Right atrium auricular region (tissue), 2 donors: ENCODE data around the gene MAD1L1. TPM values are rescaled to one million over a fixed set of nuclear protein-coding genes. Genes with fewer than 3 reads are reported as not detected.

Experiments used
- DNase-seq: peaks from one replicate; pipeline ENCODE4 v3.0.0-alpha.2; 2019; ENCODE audit warnings: low spot score
- H3K27ac ChIP-seq, 2 donors: fragments of 200-600 bp; sonication (generic); 1 replicate in 1 of 2; 2 replicates in 1 of 2; pipeline ENCODE4 v1.5.1; 2016 to 2019
- H3K27me3 ChIP-seq, 2 donors: fragments of 200-600 bp; sonication (generic); one replicate each; pipeline versions ENCODE4 v1.5.1 to v1.6.0; 2017 to 2019
- H3K36me3 ChIP-seq: fragments of 200-600 bp; sonication (generic); one replicate; pipeline ENCODE4 v1.5.1; 2016
- H3K4me1 ChIP-seq, 2 donors: fragments of 200-600 bp; sonication (generic); one replicate each; pipeline versions ENCODE4 v1.5.1 to v1.6.0; 2017 to 2019
- H3K4me3 ChIP-seq, 2 donors: fragments of 200-600 bp; sonication (generic); 1 replicate in 1 of 2; 2 replicates in 1 of 2; pipeline ENCODE4 v1.5.1; 2017 to 2019; ENCODE audit warnings: mild to moderate bottlenecking in 1 of 2, moderate library complexity in 1 of 2
- H3K9me3 ChIP-seq, 2 donors: fragments of 200-600 bp; sonication (generic); one replicate each; pipeline ENCODE4 v1.5.1; 2019
- total RNA-seq, 2 donors: library from RNA; depleted of rRNA; stranded (reverse); fragments of >200 nt; gene quantifications; one replicate each; pipeline ENCODE4 v1.1.0, GENCODE V29; 2016
- TF ChIP-seq, protein P1 (sequence below), 2 donors: fragments of 200-600 bp; sonication (generic); IDR thresholded peaks; one replicate each; pipeline ENCODE4 v1.5.1; 2019; ENCODE audit warnings: antibody characterized with exemption in 2 of 2

MAD1L1 gene
- total RNA-seq, 2 donors from 2014 or later: 13.3 to 31.9 TPM

DNA sequence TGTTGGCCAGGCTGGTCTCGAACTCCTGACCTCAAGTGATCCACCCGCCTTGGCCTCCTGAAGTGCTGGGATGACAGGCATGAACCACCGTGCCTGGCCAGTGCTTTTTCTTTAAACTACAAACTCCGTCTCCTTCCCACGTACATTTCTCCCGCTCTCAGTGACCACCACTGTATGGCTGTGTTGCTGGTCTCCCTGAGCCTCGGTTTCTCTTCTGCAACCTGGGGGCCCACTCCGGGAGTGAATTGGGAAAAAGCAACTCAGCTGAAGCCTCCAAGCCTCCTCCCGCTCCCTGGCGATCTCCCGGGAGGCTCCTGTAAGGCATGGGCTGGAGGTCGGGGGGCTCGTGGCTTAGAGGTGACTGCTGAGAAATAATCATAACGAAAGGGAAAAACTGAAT is 426.4 kb downstream of the MAD1L1 start:
- Histone ChIP-seq H3K27ac (no peak overlapping the region), H3K27me3 (no peaks in the 10 kb centered on the region), H3K9me3 (peaks cover 0 to 2% of the 10 kb centered on the region in 2 donors), H3K36me3 (no peaks in the 10 kb centered on the region), H3K4me1 (peaks cover 0 to 3% of the 10 kb centered on the region in 2 donors), H3K4me3 (no peak overlapping the region)
- DNase-seq: no peak
- TF ChIP-seq, protein P1, sequence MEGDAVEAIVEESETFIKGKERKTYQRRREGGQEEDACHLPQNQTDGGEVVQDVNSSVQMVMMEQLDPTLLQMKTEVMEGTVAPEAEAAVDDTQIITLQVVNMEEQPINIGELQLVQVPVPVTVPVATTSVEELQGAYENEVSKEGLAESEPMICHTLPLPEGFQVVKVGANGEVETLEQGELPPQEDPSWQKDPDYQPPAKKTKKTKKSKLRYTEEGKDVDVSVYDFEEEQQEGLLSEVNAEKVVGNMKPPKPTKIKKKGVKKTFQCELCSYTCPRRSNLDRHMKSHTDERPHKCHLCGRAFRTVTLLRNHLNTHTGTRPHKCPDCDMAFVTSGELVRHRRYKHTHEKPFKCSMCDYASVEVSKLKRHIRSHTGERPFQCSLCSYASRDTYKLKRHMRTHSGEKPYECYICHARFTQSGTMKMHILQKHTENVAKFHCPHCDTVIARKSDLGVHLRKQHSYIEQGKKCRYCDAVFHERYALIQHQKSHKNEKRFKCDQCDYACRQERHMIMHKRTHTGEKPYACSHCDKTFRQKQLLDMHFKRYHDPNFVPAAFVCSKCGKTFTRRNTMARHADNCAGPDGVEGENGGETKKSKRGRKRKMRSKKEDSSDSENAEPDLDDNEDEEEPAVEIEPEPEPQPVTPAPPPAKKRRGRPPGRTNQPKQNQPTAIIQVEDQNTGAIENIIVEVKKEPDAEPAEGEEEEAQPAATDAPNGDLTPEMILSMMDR (IDR thresholded peaks at IDR 0.05): no peak

DNA sequence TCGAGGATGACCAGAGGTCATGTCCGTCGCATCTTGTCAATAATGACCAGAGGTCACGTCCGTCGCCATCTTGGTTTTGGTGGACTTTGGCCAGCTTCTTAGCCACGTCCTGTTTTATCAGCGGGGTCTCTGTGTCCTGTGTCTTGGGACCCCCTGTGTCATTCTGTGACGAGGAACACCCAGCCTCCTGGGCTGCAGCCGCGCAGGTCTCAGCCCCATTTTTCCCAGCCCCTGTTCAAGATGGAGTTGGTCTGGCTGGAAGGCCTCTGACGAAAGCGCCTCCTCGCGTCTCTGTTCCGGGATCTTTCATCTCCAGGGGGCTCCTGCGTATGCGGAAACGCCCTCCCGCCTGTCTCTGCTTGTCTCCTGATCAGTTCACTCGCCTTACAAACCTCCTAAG is 428.4 kb downstream of the MAD1L1 start:
- H3K4me3 ChIP-seq: no peak overlapping the region
- H3K4me1 ChIP-seq: no peaks in the 10 kb centered on the region
- TF ChIP-seq, protein P1 (IDR thresholded peaks at IDR 0.05): no peak
- no peak overlapping the region for H3K27ac ChIP-seq
- DNase-seq: no peak
- no peaks in the 10 kb centered on the region for H3K36me3 ChIP-seq
- H3K9me3 ChIP-seq: peaks cover 0 to 3% of the 10 kb centered on the region in 2 donors
- H3K27me3 ChIP-seq: no peaks in the 10 kb centered on the region

DNA sequence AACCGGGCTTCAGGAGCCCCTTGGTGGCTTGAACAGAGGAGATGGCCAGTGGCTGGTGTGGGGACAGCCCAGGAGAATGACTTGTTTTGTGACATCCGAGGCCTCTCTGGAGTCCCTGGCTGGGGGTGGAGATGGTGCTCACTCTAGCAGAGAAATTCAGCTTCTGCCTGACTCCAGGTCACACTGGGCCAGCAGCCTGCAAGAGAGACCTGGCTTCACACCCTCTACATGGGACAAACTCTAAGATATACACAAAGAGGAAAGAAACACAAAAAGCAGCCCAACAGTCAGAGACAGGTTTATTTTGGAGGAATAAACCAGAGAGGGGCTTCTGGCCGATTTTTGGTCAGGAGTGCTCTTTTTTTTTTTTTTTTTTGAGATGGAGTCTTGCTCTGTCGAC is 429.8 kb downstream of the MAD1L1 start:
- no peak overlapping the region for H3K27ac ChIP-seq
- TF ChIP-seq, protein P1 (IDR thresholded peaks at IDR 0.05): no peak
- no peaks in the 10 kb centered on the region for H3K4me1 ChIP-seq
- peaks cover 0 to 3% of the 10 kb centered on the region in 2 donors for H3K9me3 ChIP-seq
- no peak overlapping the region for H3K4me3 ChIP-seq
- H3K27me3 ChIP-seq: no peaks in the 10 kb centered on the region
- no peak for DNase-seq
- no peaks in the 10 kb centered on the region for H3K36me3 ChIP-seq

DNA sequence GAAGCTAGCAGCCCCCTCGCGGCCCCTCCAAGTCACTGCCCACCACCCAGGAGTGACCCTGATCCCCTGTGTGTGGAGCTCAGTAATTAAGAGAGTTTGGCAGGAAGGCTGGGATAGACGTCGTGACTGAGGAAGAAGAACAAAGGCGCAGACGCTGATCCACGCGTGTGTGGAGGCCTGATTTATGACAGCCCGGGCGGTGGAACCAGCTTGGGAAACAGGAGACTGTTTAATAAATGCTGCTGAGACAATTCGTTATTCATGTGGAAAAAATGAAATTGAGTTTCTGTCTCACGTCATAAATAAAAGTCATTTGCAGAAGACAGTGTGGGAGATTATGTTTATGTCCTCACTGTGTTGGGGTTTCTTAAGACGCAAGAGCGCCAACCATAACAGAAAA is 431.8 kb downstream of the MAD1L1 start:
- Histone ChIP-seq H3K4me1 (no peaks in the 10 kb centered on the region), H3K36me3 (no peaks in the 10 kb centered on the region), H3K9me3 (peaks cover 0 to 3% of the 10 kb centered on the region in 2 donors), H3K27me3 (no peaks in the 10 kb centered on the region), H3K27ac (no peak overlapping the region), H3K4me3 (no peak overlapping the region)
- no peak for DNase-seq
- TF ChIP-seq, protein P1 (IDR thresholded peaks at IDR 0.05): no peak

DNA sequence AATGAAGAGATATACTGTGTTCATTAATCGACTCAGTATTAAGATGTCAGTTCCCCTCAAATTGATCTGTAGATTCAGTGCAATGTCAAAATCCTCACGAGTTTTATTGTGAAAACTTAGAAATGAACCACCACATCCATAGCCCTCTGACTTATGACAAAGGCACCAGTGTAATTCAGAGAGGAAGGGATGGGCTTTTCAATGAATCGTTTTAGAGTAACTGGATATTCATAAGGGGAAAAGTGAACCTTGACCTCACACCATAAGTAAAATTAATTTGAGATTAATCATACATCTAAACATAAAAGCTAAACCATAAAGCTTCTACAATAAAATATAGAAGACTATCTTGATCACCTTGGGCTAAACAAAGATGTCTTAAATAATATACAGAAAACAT is 434.6 kb downstream of the MAD1L1 start:
- Histone ChIP-seq H3K4me3 (no peak overlapping the region), H3K9me3 (peaks cover 0 to 22% of the 10 kb centered on the region in 2 donors), H3K27me3 (no peaks in the 10 kb centered on the region), H3K36me3 (no peaks in the 10 kb centered on the region), H3K27ac (no peak overlapping the region), H3K4me1 (no peaks in the 10 kb centered on the region)
- TF ChIP-seq, protein P1 (IDR thresholded peaks at IDR 0.05): no peak
- DNase-seq: no peak

DNA sequence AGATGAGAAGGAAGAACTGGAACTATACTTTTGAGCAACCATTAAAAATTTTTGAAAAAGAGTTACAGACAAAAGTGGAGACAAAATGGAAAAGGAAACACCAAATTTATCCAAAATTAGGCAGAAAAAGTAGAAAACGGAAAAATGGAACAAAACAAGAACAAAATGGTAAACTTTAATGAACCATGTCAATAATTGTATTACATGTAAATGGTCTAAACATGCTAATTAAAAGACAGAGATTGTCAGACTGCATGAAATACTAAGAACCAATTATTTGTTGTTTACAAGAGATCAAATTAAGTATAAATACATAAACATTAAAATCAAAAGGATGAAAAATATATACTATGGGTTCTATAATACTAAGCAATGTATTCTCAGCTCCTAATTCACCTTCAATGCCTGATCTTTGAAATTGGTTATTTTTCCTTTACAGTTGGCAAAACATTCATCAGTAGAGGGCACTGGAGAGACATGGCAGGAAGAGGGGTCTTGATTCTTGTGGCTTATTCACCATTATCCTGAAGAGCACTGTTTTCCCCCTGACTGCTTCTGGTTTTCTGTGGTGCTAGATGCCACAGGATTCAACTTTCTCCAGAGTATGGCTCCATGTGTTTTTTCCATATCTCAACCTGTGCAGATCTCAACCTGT is 437.7 kb downstream of the MAD1L1 start:
- TF ChIP-seq, protein P1 (IDR thresholded peaks at IDR 0.05): no peak
- Histone ChIP-seq H3K27ac (no peak overlapping the region), H3K4me3 (no peak overlapping the region), H3K27me3 (no peaks in the 10 kb centered on the region), H3K9me3 (peaks cover 5 to 19% of the 10 kb centered on the region in 2 donors), H3K36me3 (no peaks in the 10 kb centered on the region), H3K4me1 (no peaks in the 10 kb centered on the region)
- DNase-seq: no peak
